HUES6 (cell line): ENCODE results near the gene CAVIN3.
A peak's percentile ranks its signal among the peaks of the same experiment; 100 is the strongest.
"Not testable (repeated sequence)": the region's sequence is repeated elsewhere in the genome, so short reads cannot be mapped to it uniquely, and the experiment has no call there.

Experiments
- H3K27ac ChIP-seq: 2 replicates; pipeline ENCODE4 v1.7.0; 2013; ENCODE audit warnings: low read depth, mild to moderate bottlenecking, low read length, inconsistent platforms
- H3K27me3 ChIP-seq: 2 replicates; pipeline ENCODE4 v1.6.1; 2013; ENCODE audit warnings: low read length; ENCODE audit not compliant: control insufficient read depth, insufficient read depth
- H3K36me3 ChIP-seq: 2 replicates; pipeline ENCODE4 v1.6.1; 2013; ENCODE audit warnings: low read length; ENCODE audit not compliant: control insufficient read depth, insufficient read depth
- H3K4me1 ChIP-seq: 2 replicates; pipeline ENCODE4 v1.6.1; 2013; ENCODE audit warnings: low read length; ENCODE audit not compliant: control insufficient read depth, insufficient read depth
- H3K4me3 ChIP-seq: 2 replicates; pipeline ENCODE4 v1.5.1; 2013; ENCODE audit warnings: low read depth, low read length
- H3K9ac ChIP-seq: one replicate; pipeline ENCODE4 v1.6.1; 2013; ENCODE audit warnings: mild to moderate bottlenecking, low read length
- H3K9me3 ChIP-seq: 2 replicates; pipeline ENCODE4 v1.6.1; 2013; ENCODE audit warnings: low read depth, low read length; ENCODE audit not compliant: control insufficient read depth, insufficient read depth

CAVIN3 gene

DNA sequence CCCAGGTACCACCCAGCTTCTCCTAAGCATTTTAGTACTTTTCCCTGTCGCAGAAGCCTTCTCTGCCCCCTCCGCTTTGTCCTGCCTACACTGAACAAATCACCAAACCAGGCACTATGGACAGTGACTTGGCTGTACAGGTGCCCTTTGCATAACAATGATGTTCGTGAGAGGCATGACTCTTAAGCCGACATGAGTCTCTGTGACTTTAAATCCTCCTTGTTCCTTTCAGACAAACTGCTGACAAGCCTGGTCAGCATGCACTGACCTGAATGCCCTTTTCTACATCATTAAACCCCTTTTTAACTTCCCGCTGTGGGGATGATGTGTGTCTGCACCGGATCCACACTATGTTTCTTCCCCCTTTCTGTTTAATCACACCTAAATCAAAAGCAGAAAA lies 16.6 kb downstream of the CAVIN3 start:
- Histone ChIP-seq H3K27ac (peak overlapping the region; percentile 44), H3K9me3 (no peaks in the 10 kb centered on the region), H3K4me1 (peaks cover 57% of the 10 kb centered on the region), H3K4me3 (no peak overlapping the region), H3K36me3 (no peaks in the 10 kb centered on the region), H3K27me3 (no peaks in the 10 kb centered on the region), H3K9ac (no peak overlapping the region)

DNA sequence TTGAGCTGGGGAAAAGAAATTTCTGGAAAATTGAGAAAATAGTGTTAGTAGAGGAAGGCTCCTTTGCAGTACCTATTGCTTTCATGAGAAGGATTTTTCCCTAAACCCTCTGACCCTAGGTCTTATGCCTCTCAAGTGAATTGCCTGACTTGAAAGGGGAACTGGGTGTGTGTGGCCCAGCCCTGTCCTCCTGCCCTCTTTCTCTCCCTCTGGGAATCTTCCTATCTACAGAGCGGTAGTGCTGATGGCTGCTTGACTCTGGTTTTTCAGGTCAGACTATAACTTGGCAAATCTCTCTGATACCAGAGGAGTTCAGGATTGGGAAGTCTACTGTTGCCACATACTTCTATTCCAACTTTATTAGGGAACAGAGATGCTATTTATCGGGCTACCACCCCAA lies 19.2 kb downstream of the CAVIN3 start:
- peaks cover 54% of the 10 kb centered on the region for H3K4me1 ChIP-seq
- no peak overlapping the region for H3K27ac ChIP-seq

DNA sequence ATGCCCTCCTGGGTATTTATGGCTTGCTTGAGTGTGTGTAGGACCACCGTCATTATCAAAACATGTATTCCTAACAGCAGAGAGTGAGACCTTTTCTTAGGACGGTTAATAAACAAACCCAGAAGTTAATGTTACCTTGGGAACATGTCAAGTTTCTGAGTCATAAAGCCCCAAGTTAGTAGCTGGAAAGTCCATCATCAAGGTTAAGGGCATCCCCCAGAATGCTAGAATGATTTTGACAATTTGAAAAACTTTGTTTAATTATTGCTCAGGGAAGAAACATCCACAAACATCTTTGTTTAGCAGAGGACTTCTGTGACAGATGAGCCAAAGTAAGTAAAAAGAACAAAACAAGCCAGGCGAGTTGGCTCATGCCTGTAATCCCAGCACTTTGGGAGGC lies 20.0 kb downstream of the CAVIN3 start:
- no peak overlapping the region for H3K4me3 ChIP-seq
- H3K4me1 ChIP-seq = peaks cover 52% of the 10 kb centered on the region
- no peaks in the 10 kb centered on the region for H3K27me3 ChIP-seq
- H3K27ac ChIP-seq = no peak overlapping the region
- no peaks in the 10 kb centered on the region for H3K36me3 ChIP-seq
- no peaks in the 10 kb centered on the region for H3K9me3 ChIP-seq
- no peak overlapping the region for H3K9ac ChIP-seq

More for the DNA sequence above, 19.2 kb downstream of the CAVIN3 start:
- Histone ChIP-seq H3K4me3 (no peak overlapping the region), H3K9ac (no peak overlapping the region), H3K27me3 (no peaks in the 10 kb centered on the region), H3K9me3 (no peaks in the 10 kb centered on the region), H3K36me3 (no peaks in the 10 kb centered on the region)

DNA sequence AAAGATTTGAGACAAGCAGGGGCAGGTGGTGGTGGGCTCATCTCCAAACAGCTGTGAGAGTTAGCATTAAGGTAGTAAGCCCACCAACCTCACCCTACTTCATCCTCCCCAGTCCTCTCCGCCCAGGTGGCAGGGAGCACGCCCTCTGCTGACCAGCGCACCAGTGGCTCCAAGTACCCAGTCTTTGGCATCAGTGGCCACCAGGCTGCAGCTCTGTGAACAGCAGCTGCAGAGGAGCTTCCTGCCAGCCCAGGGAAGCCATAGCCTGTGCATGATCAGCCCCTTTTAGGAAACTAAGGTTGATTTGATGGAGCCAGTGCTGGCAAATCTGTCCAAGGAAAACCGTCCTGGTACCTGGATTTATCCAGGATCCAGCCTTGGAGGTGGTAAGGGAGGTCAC lies 21.7 kb downstream of the CAVIN3 start:
- no peaks in the 10 kb centered on the region for H3K36me3 ChIP-seq
- no peaks in the 10 kb centered on the region for H3K9me3 ChIP-seq
- no peaks in the 10 kb centered on the region for H3K27me3 ChIP-seq
- H3K9ac ChIP-seq = no peak overlapping the region
- no peak overlapping the region for H3K27ac ChIP-seq
- peaks cover 38% of the 10 kb centered on the region for H3K4me1 ChIP-seq
- no peak overlapping the region for H3K4me3 ChIP-seq

DNA sequence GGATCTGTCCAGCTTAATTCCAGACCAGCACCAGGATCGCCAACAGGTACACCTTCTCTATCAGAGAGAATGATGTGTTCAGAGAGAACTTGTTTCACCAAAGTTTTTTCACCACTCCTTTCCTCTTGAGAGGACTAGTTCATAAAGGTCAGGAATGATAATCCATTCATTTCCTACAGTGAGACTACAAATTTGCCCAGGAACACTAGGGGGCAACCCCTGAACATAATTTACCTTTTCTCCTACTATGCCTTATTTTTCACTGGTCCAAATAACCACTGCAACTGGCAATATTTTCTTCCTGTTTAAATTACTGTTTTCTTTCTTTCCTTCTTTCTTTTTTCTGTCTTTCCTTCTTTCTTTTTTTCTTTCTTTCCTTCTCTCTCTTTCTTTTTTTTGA lies 22.5 kb downstream of the CAVIN3 start:
- no peaks in the 10 kb centered on the region for H3K36me3 ChIP-seq
- no peak overlapping the region for H3K4me3 ChIP-seq
- no peaks in the 10 kb centered on the region for H3K9me3 ChIP-seq
- H3K9ac ChIP-seq = no peak overlapping the region
- peaks cover 31% of the 10 kb centered on the region for H3K4me1 ChIP-seq
- H3K27me3 ChIP-seq = no peaks in the 10 kb centered on the region
- H3K27ac ChIP-seq = no peak overlapping the region

DNA sequence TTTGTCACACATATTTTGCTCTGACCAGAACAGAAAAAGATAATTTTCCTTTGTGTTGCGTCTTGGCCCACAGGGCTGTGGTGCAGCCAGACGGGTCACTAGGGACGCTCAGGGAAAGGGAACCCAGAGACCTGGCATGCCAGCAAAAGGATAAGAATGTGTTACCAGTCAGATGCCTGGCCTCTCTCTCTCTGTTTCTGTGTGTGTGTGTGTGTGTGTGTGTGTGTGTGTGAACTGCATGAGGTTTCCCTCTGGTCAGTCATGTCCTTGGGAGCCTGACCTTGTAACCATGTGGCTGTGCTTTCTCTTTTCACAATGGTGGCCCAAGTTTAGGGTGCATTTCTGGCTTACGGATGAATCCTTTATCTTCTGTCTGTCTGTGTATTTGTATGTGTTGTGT lies 35.3 kb downstream of the CAVIN3 start:
- no peaks in the 10 kb centered on the region for H3K9me3 ChIP-seq
- H3K36me3 ChIP-seq = no peaks in the 10 kb centered on the region
- H3K9ac ChIP-seq = no peak overlapping the region
- peaks cover 89% of the 10 kb centered on the region for H3K27me3 ChIP-seq
- no peak overlapping the region for H3K27ac ChIP-seq
- no peak overlapping the region for H3K4me3 ChIP-seq
- peaks cover 26% of the 10 kb centered on the region for H3K4me1 ChIP-seq

DNA sequence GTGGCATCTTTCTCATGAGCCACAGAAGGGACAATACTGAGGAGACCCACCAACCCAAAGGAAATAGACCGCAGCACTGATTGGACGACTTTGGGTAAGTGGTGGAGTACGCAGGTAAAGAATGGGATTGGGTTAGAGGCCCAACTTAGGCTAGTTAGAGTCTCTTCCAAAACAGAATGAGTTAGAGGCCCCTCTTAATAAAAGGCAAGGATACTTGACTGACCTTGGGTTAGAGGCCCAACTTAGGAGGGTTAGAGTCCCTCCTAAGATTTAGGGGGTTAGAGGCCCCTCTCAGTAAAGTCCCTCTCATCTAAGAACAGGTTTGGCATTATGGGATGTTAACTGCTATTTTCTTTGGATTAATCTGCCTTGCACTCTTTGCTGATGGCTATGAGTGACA lies 36.1 kb downstream of the CAVIN3 start:
- Histone ChIP-seq H3K9me3 (no peaks in the 10 kb centered on the region), H3K4me3 (no peak overlapping the region), H3K27me3 (peaks cover 85% of the 10 kb centered on the region), H3K9ac (no peak overlapping the region), H3K4me1 (peaks cover 22% of the 10 kb centered on the region), H3K36me3 (no peaks in the 10 kb centered on the region), H3K27ac (no peak overlapping the region)

DNA sequence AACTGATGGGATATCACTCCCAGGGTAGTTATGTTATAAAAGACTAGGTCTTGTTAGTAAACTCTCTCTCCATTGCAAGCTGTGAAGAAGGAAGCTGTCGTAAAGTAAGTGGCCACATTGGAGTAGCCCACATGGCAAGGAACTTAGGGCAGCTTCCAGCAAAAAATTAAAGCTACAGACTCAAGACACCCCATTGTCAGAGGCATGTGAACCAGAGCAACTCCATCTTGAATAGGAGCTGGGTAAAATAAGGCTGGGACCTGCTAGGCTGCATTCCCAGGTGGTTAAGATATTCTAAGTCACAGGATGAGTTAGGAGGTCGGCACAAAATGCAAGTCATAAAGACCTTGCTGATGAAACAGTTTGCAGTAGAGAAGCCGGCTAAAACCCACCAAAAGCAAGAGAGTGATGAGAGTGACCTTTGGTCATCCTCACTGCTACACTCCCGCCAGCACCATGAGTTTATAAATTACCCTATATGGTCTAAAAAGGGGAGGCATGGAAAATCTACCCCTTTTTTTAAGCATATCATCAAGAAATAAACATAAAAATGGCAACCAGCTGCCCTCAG lies 36.8 kb downstream of the CAVIN3 start:
- no peak overlapping the region for H3K4me3 ChIP-seq
- H3K27ac ChIP-seq = no peak overlapping the region
- no peak overlapping the region for H3K9ac ChIP-seq
- no peaks in the 10 kb centered on the region for H3K9me3 ChIP-seq
- H3K36me3 ChIP-seq = no peaks in the 10 kb centered on the region
- peaks cover 84% of the 10 kb centered on the region for H3K27me3 ChIP-seq
- peaks cover 17% of the 10 kb centered on the region for H3K4me1 ChIP-seq

DNA sequence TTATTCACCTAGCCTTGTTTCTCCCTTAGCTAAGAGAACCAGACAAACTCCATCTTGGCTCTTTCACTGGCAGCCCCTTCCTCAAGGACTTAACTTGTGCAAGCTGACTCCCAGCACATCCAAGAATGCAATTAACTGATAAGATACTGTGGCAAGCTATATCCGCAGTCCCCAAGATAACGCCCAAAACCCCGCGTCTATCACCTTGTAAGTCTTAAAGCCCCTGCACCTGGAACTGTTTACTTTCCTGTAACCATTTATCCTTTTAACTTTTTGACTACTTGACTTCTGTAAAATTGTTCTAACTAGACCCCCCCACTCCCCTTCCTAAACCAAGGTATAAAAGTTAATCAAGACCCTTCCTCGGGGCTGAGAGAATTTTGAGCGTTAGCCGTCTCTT lies 39.5 kb downstream of the CAVIN3 start:
- H3K9me3 ChIP-seq, H3K36me3 ChIP-seq, H3K27ac ChIP-seq, H3K9ac ChIP-seq, H3K4me3 ChIP-seq, H3K4me1 ChIP-seq: not testable (repeated sequence)
- peaks cover 62% of the 10 kb centered on the region for H3K27me3 ChIP-seq

DNA sequence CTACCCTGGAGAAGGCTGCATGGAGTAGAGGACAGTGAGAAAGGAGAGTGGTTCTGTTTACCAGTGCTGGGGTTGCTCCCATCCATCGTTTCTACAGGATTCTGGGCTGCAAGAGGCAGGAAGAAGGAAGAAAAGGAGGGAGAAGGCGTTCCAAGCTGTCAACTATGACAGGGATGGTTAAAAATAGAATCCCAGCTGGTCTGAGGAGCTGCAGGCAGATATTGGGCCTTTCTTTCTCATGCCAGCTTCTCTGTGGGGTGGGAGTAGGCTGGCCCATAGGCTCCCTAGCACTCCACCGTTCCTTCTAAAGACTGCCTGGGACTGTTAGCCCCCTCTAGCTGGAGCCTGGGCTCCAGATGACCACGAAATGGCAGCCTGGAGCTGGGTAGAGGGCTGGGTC lies 47.1 kb downstream of the CAVIN3 start:
- H3K36me3 ChIP-seq = no peaks in the 10 kb centered on the region
- no peak overlapping the region for H3K27ac ChIP-seq
- no peaks in the 10 kb centered on the region for H3K4me1 ChIP-seq
- H3K9ac ChIP-seq = no peak overlapping the region
- no peaks in the 10 kb centered on the region for H3K9me3 ChIP-seq
- H3K4me3 ChIP-seq = no peak overlapping the region
- H3K27me3 ChIP-seq = peaks cover 9% of the 10 kb centered on the region; the same call in 1 of the 2 replicates

DNA sequence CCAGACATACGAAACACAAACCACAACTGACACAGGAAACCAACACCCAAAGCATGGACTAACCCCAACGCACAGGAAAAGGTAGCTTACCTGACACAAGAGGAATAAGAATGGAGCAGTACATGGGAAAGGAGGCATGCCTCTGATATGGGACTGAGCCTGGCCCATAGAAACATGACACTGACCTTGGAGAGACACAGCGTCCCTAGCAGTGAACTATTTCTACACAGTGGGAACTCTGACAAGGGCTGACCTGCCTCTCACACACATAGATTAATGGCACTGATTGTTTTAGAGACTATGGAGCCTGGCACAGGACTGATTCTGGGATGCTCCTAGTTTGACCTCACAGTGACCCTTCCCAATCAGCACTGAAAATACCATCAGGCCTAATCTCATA lies 48.7 kb downstream of the CAVIN3 start:
- H3K4me1 ChIP-seq = no peaks in the 10 kb centered on the region
- no peak overlapping the region for H3K27ac ChIP-seq
- H3K4me3 ChIP-seq = no peak overlapping the region
- no peaks in the 10 kb centered on the region for H3K36me3 ChIP-seq
- no peaks in the 10 kb centered on the region for H3K9me3 ChIP-seq
- peaks cover 9% of the 10 kb centered on the region; the same call in 1 of the 2 replicates for H3K27me3 ChIP-seq
- H3K9ac ChIP-seq = no peak overlapping the region
